Measurements from ENCODE around the gene CSNK1G1. TPM values are rescaled to one million over a fixed set of nuclear protein-coding genes. Genes with fewer than 3 reads are reported as not detected.

The CSNK1G1 gene
- total and polyA plus RNA-seq, 2 of the 8 experiments (the other 6 are each of a cell fraction or from before 2014, with no cell fraction given) = 6.0 to 12.9 TPM

GRCh38 chr15:64162869-64163658 lies 192.9 kb downstream of the CSNK1G1 start, which contains the start of gene PPIB (continued):
- TF ChIP-seq ASH2L (IDR thresholded peaks at IDR 0.05; ENCODE audit: low read length) (no peak), ATF2 (IDR thresholded peaks at IDR 0.05; ENCODE audit: low read length) (0 out of 2 replicates have a peak, but pooled peaks have one; percentile 18), HDAC2 (IDR thresholded peaks at IDR 0.05; ENCODE audit: borderline replicate concordance in 1 of 2, low read depth in 2 of 2, low read length in 2 of 2) (peak; percentile 57 to 83; a peak in 2 of 4 replicates), KDM4A (IDR thresholded peaks at IDR 0.05; ENCODE audit: low read depth, low read length, severe bottlenecking) (peak; percentile 41), TEAD4 (IDR thresholded peaks at IDR 0.05; ENCODE audit: low read depth, low read length) (0 out of 2 replicates have a peak, but pooled peaks have one; percentile 3), CEBPB (IDR thresholded peaks at IDR 0.05; ENCODE audit: low read depth, low read length) (no peak), BRCA1 (IDR thresholded peaks at IDR 0.05; ENCODE audit: low read depth, low read length) (no peak), POLR2A (IDR thresholded peaks at IDR 0.05; ENCODE audit: control extremely low read depth in 1 of 2, low read depth in 2 of 2, low read length in 2 of 2) (peak; percentile 71 to 79), CBX5 (IDR thresholded peaks at IDR 0.05; ENCODE audit: low read depth, low read length) (no peak), E2F6 (IDR thresholded peaks at IDR 0.05) (no peak), MAFK (IDR thresholded peaks at IDR 0.05; ENCODE audit: low read depth, low read length) (no peak), BCL11A (IDR thresholded peaks at IDR 0.05; ENCODE audit: low read depth in 2 of 2, low read length in 2 of 2) (no peak), SP4 (IDR thresholded peaks at IDR 0.05; ENCODE audit: low read length) (no peak), RXRA (IDR thresholded peaks at IDR 0.05; ENCODE audit: insufficient read depth, low read depth, low read length) (no peak), TAF1 (IDR thresholded peaks at IDR 0.05; ENCODE audit: low read depth, low read length) (peak; percentile 81), POLR2AphosphoS5 (IDR thresholded peaks at IDR 0.05; ENCODE audit: low read depth, low read length) (peak; percentile 89), POU5F1 (IDR thresholded peaks at IDR 0.05; ENCODE audit: low read depth, low read length) (no peak), ZNF274 (IDR thresholded peaks at IDR 0.05; ENCODE audit: borderline replicate concordance, extremely low read depth, low read length) (no peak), HDAC6 (IDR thresholded peaks at IDR 0.05; ENCODE audit: low read depth, low read length) (no peak), SP1 (IDR thresholded peaks at IDR 0.05; ENCODE audit: low read depth, low read length) (peak; percentile 54; the same call in 1 of the 2 replicates), GABPA (IDR thresholded peaks at IDR 0.05; ENCODE audit: borderline replicate concordance, insufficient read depth, low read length) (peak; percentile 77), FOSL1 (IDR thresholded peaks at IDR 0.05; ENCODE audit: insufficient read depth, low read depth, low read length) (no peak)
